Gastroesophageal sphincter (tissue), 4 donors: ENCODE data around the gene CSHL1. TPM values are rescaled to one million over a fixed set of nuclear protein-coding genes. Genes with fewer than 3 reads are reported as not detected.

Source experiments
- small RNA-seq, 4 donors: library from RNA; depleted of rRNA; stranded (forward); fragments of <200 nt; gene quantifications; one replicate each; pipeline ENCODE3, GENCODE V24; 2016
- total RNA-seq, 4 donors: library from RNA; depleted of rRNA; stranded (reverse); fragments of >200 nt; gene quantifications; one replicate each; pipeline ENCODE4 v1.1.0, GENCODE V29; 2016

Gene CSHL1
- total RNA-seq, 4 donors from 2014 or later: not detected

Small RNAs within 50 kb of the gene (small RNA-seq; reads per million reads assigned to genes)
- gene AC040958.1: 0 reads per million in 4 donors
- gene AC127029.1: 0 reads per million in 4 donors
- gene GH1: 0 reads per million in 4 donors

Other genes with a start within 250 kb of the CSHL1 start
- gene LIMD2, start 211.1 kb downstream of the CSHL1 start, total RNA-seq: 10 to 100 TPM in 1 of 4 donors, 1 to 10 TPM in 3; 2.3 to 11.0 (median 6.7) TPM
- gene STRADA, start 169.5 kb downstream of the CSHL1 start, total RNA-seq: 10 to 100 TPM; 14.4 to 39.1 (median 23.3) TPM
- 10 to 100 TPM; 53.1 to 62.0 (median 58.9) TPM for gene CCDC47, start 137.7 kb downstream of the CSHL1 start, total RNA-seq
- gene DDX42, start 137.1 kb downstream of the CSHL1 start, total RNA-seq: 100 to 1,000 TPM in 2 of 4 donors, 10 to 100 TPM in 2; 66.6 to 126 (median 98.8) TPM
- gene PSMC5, start 83.8 kb downstream of the CSHL1 start, total RNA-seq: 100 to 1,000 TPM in 2 of 4 donors, 10 to 100 TPM in 2; 79.5 to 110 (median 95.7) TPM
- gene FTSJ3, start 83.6 kb downstream of the CSHL1 start, total RNA-seq: 10 to 100 TPM; 36.3 to 53.2 (median 51.7) TPM
- 100 to 1,000 TPM; 103 to 160 (median 141) TPM for gene SMARCD2, start 68.6 kb downstream of the CSHL1 start, total RNA-seq
- under 1 TPM in 1 of 4 donors, not detected in 3; 0.23 TPM for gene CSH2, start 37.6 kb downstream of the CSHL1 start, total RNA-seq
- not detected for gene GH2, start 29.3 kb downstream of the CSHL1 start, total RNA-seq
- gene CSH1, start 14.7 kb downstream of the CSHL1 start, total RNA-seq: not detected
- not detected for gene GH1, start 7.6 kb upstream of the CSHL1 start, total RNA-seq
- gene CD79B, start 21.1 kb upstream of the CSHL1 start, total RNA-seq: 1 to 10 TPM in 3 of 4 donors, not detected in 1; 2.0 to 5.9 (median 3.3) TPM
- under 1 TPM; 0.15 to 0.47 (median 0.35) TPM for gene SCN4A, start 61.7 kb upstream of the CSHL1 start, total RNA-seq
- gene PRR29, start 87.1 kb upstream of the CSHL1 start, total RNA-seq: 1 to 10 TPM in 1 of 4 donors, under 1 TPM in 2, not detected in 1; 0.23 to 1.1 (median 0.57) TPM
- 10 to 100 TPM in 3 of 4 donors, 1 to 10 TPM in 1; 7.2 to 71.1 (median 36.7) TPM for gene ICAM2, start 109.4 kb upstream of the CSHL1 start, total RNA-seq
- 10 to 100 TPM in 3 of 4 donors, 1 to 10 TPM in 1; 8.4 to 12.8 (median 12.1) TPM for gene ERN1, start 218.9 kb upstream of the CSHL1 start, total RNA-seq